NCI-H146 treated with DMSO at 0.1 percent for 48 hours (cell line): ENCODE data around the gene FLOT2.
"Not testable (repeated sequence)": the region's sequence is repeated elsewhere in the genome, so short reads cannot be mapped to it uniquely, and the experiment has no call there.

Experiments
- DNase-seq: peaks from one replicate; lab custom pipeline; 2025; ENCODE audit not compliant: unreplicated experiment; lab: John Stamatoyannopoulos, UW

The FLOT2 gene, protein sequence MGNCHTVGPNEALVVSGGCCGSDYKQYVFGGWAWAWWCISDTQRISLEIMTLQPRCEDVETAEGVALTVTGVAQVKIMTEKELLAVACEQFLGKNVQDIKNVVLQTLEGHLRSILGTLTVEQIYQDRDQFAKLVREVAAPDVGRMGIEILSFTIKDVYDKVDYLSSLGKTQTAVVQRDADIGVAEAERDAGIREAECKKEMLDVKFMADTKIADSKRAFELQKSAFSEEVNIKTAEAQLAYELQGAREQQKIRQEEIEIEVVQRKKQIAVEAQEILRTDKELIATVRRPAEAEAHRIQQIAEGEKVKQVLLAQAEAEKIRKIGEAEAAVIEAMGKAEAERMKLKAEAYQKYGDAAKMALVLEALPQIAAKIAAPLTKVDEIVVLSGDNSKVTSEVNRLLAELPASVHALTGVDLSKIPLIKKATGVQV

GRCh38 chr17:28896884-28897768 lies at the start of gene FLOT2:
TSS of gene FLOT2 (minus strand) at chr17:28897733. CDS start at chr17:28897574, 159 bp downstream.
- DNase-seq, result peak; percentile 78

DNA sequence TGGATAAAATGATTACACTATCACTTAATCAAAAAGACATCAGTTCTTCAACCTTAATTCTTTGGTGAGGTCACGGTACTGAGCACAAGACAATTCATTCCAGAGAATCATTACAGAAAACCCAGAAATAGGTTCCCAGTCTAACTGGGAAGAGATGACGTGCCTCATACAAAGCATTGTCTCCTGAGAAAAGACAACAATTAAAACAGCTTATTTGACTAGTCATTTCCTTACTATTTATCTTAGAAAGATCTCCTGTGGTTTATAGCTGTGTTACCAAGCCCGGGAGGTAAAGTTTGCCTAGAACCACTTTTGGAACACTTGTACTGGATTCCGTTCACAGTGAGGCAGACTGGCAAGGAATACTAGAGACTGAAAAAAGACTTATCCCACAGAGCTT lies 48.7 kb upstream of the FLOT2 start:
- no peak for DNase-seq

DNA sequence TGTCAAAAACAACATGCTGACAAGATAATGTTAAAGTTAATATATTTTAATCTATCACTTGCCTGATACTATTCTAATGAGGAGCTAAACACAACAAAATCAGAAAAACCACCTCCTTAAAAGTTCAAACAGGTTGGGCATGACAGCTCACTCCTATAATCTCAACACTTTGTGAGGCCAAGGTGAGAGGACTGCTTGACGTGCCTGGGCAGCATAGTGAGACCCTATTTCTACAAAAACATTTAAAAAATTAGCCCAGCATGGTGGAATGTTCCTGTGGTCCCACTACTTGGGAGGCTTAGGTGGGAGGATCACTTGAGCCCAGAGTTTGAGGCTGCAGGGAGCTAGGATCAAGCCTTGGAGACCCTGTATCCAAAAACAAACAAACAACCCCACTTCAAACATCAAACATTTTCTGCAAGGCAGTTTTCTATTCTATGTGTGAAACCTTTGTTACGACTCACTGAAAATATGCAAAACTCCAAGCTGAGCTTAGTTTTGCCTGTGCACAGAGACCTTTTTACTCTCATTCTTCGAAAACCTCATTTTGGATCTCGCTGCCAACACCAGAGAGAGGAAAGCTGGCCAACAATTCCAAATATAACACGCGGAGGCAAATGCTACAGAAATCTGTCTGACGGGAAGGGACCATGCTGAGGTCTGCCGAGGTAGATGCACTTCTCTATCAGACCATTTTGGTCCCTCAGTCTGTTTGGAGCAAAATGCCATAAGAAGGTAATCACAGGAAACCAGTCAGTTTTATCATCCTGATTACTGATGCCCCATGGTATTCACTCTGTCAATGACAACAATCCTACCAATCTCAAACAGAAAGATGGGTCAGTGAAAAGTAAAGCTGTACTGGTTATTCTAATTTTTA lies 47.6 kb upstream of the FLOT2 start:
- no peak for DNase-seq

DNA sequence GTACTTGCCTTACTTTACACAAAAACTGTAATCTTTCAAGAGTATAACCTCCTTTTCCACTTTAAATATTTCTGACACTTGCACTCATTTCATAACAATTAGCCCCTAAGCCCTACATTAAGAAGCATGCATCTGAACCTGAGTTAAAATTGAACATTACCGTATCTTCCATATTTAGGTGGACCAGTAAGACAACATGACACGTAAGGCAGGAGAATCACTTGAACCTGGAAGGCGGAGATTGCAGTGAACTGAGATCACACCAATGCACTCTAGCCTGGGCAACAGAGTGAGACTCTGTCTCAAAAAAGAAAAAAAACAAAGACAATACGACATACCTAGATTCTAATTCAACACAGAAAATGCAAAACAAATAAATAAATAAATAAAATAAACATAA lies 46.8 kb upstream of the FLOT2 start:
- DNase-seq, result no peak

DNA sequence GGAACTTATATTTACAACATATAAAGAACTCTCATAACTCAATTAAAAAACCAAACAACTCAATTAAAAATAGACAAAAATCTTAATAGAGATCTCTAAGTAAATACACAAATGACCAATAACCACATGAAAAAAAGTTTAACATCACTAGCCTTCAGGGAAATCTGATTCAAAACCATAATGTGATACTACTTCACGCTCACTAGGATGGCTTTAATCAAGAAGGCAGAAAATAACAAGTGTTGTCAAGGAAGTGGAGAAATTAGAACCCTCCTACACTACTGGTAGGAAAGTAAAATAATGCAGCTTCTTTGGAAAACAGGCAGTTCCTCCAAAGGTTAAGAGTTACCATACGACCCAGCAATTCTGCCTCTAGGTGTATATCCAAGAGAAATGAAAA lies 45.4 kb upstream of the FLOT2 start:
- no peak for DNase-seq

GRCh38 chr17:28941251-28941650 lies 43.7 kb upstream of the FLOT2 start:
- DNase-seq, result no peak

DNA sequence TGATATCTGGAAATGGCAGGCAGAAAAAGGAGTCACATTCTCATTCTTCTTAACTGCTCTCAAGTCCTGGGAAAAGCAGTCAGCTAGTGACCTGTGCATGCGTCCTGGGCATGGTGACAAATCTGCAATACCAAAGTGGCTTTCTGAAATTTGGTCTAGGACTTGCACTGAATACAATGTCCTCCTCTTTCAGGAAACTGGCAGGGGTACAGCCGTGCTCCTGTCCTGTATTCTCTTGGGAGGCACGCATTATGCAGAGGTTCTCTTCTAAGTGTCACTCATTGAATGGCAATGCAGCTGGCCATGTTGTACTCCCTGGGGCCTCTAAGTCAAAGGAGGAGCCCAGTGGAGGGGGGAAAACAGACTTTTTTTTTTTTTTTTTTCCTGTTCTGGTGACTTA lies 43.1 kb upstream of the FLOT2 start:
- no peak for DNase-seq

DNA sequence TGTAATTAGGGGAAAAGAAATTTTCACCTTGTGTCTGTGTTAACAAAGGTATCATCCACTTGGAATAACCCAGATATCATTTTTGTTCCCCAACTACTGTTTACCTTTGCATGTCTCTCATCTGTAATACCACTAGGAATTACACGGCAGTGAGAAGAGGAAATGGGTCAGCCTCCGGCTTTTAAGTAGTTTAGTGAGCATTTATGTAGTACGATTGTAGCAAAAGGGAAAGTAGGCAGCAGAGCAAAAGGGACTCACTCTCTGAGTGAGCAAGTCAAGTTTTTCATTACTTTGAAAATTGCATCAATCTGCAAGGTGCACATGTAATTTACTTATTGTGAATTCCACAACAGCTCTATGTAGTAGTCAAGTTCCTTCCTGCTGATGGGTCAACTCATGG lies 42.6 kb upstream of the FLOT2 start:
- no peak for DNase-seq

- no peak for DNase-seq
Measured at GRCh38 chr17:28938552-28938951, 41.0 kb upstream of the FLOT2 start.

DNA sequence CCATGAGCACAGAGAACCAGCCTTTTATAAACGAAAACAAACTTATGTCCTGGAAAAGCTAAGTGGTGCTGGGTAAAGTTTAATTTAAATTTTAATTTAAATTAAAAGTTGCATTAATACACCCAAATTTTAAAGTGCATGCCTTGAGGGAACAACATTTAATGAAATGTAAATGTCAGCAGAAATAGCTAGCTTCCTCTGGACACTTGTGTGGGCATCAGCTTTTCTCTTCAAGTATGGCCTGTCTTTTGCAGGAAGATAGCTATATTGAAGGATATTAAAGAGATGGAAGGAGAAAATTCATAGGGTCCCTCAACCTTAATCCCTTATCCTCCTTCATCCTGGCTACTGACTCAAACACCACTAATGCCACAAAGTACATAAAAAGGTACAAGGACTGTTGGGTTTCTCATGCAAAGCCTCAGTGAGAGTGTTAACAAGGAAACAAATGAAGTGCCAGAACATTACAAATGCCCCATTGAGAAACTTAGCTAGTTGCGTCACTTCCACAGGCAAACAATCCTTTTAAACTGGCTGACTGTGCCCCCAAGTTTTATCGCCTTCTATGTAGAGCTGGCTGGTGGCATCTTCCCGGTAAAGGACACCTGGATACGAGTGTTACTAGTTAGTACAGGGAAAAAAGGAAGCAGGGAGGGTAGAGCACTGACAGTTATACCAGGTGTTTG lies 39.7 kb upstream of the FLOT2 start:
- DNase-seq, result no peak

GRCh38 chr17:28935744-28936460 lies 38.4 kb upstream of the FLOT2 start:
- DNase-seq, result no peak

- not testable (repeated sequence) for DNase-seq
Measured at GRCh38 chr17:28934508-28934907, 37.0 kb upstream of the FLOT2 start.

GRCh38 chr17:28929787-28930186 lies 32.3 kb upstream of the FLOT2 start:
- DNase-seq, result no peak

GRCh38 chr17:28928061-28928460 lies 30.5 kb upstream of the FLOT2 start:
- no peak for DNase-seq

DNA sequence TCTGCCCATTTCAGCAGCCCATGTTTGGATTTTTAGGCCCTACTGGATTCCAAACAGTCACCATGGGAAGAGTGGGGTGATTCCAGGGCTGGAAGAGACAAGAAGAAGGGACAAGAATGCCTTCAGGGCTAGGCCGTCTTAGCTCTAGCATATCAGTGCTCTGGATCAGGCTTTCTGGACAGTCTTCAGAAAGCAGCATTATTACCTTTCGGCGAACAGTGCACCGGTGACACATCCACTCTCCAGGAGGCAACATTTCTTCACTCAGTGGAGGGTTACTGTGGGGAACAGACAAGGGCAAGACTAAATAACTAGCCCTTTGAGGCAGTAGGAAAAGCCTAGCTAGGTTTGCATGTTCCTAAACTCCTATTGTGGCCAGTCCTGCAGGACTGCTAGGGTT lies 29.3 kb upstream of the FLOT2 start:
- no peak for DNase-seq

- no peak for DNase-seq
Measured at GRCh38 chr17:28926366-28926765, 28.8 kb upstream of the FLOT2 start.

DNA sequence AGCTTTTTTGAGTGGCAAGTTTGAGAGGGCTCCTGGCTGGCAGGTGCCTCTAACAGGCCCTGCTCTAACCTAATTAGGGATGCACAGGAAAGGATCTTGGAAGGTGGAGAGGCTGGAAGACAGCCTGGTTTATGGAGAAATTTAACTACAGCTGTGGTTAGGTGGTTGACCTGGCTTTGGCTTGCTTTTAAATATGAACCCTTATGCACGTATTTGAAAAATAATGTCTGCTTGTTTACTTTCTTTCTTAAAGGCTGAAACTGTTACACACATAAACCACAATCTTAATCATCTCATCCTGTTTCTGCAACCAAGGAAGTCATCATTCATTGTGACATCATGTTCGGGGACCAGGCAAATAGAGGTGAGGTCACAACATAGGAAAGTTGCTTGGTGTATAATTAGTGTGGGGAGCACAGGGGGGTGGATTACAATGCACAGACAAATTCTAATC lies 28.4 kb upstream of the FLOT2 start:
- no peak for DNase-seq

GRCh38 chr17:28920201-28920600 lies 22.7 kb upstream of the FLOT2 start:
- DNase-seq, result no peak

DNA sequence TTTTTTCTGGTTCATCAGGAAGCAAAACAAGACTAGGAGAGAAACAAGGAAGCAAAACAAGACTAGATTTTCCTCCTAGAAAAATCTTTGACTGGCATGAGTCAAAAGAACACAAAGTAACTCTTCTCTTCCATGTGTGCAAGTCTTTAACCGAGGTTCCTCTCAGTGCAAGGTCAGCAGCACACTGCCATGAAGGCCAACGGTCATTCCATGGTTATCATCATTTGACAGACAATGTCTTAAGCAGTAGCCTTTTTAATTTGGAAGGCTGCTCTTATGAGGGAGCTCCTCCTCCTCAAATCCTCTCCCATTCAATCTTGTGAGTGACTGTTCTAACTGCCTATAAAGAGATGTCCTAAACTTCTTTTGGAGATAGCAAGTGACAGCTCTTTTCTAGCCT lies 20.8 kb upstream of the FLOT2 start:
- DNase-seq, result no peak

GRCh38 chr17:28917465-28917864 lies 19.9 kb upstream of the FLOT2 start:
- DNase-seq, result no peak
